Measurements from ENCODE around the gene ZEB1.
A peak's percentile ranks its signal among the peaks of the same experiment; 100 is the strongest.

Gene ZEB1

DNA sequence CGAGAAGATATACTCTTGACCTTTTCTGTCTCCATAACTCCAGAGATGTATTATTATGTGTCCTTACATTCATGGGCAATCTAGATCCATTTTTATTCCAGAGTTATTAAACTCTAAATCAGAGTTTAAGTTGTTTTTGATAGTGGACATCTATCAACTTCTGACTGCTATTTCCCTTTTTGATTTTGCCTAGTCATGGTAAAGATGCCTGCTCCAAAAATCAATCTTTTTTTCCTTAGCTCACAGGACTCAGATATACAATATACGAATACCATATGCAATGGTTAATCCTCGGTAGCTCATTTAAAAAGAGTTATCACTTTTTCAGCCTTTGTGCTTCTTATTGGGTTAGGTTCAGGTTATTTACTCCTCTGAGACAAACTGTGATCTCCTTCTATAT lies 15.8 kb upstream of the ZEB1 start:
- Mint-ChIP-seq H3K4me1 (ENCODE audit: low read depth) (peaks cover 9% of the 10 kb centered on the region), H3K9me3 (no peaks in the 10 kb centered on the region), H3K27ac (no peak overlapping the region), H3K27me3 (no peaks in the 10 kb centered on the region), H3K36me3 (ENCODE audit: low read depth) (no peaks in the 10 kb centered on the region), H3K4me3 (no peak overlapping the region)
- intact Hi-C loops (cut with micrococcal nuclease): no loop called here

DNA sequence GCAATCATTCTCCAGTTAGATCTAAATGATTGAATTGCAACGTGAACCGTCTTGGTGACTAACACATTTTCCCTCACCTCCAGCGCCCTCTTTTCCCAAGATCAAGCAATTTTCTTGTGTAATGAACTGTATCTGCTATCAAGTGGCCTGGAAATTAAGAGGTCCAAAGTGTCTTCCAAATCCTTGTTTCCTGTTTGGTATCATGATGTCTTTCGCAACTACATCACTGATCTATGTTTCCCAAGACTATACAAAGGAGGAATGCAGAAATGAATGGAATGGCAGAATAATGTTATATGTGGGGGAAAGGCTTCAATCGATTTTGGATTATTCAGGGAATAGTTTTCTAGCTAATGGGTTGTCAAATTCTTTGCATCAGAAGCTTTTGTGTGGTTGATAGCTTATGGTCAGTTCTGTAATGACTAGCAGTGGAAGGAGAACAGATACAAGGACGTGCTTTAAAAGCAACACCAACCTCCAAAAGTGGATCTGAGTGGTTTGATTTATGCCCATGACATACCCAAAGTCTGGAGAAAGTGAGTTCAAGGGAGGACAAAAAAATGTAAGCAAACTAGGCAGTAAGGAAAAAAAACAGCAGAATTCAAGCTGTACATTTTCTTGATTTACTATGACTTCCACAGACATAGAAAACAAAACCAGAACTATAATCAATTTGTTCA lies 14.6 kb upstream of the ZEB1 start:
- H3K4me1 Mint-ChIP-seq (ENCODE audit: low read depth): peaks cover 9% of the 10 kb centered on the region
- no peaks in the 10 kb centered on the region for H3K9me3 Mint-ChIP-seq
- H3K27me3 Mint-ChIP-seq: no peaks in the 10 kb centered on the region
- H3K27ac Mint-ChIP-seq: no peak overlapping the region
- no peaks in the 10 kb centered on the region for H3K36me3 Mint-ChIP-seq (ENCODE audit: low read depth)
- intact Hi-C loops (cut with micrococcal nuclease): no loop called here
- H3K4me3 Mint-ChIP-seq: no peak overlapping the region

DNA sequence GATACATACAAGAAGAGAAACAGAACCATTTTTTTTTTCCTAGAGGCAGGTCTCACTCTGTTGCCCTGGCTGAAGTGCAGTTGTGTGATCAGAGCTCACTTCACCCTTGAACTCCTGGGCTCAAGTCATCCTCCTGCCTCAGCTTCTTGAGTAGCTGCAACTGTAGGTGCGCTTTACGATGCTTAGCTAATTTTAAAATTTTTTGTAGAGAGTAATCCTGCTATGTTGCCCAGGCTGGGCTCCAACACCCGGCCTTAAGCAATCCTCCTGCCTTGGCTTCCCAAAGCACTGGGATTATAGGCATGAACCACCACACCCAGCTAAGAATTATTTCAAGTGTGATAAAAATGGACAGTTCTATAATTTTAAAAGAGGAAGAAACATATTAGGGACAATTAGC lies 5.6 kb upstream of the ZEB1 start:
- no peaks in the 10 kb centered on the region for H3K9me3 Mint-ChIP-seq
- intact Hi-C loops (cut with micrococcal nuclease): no loop called here
- H3K36me3 Mint-ChIP-seq (ENCODE audit: low read depth): no peaks in the 10 kb centered on the region
- peaks cover 16% of the 10 kb centered on the region for H3K27me3 Mint-ChIP-seq
- H3K4me1 Mint-ChIP-seq (ENCODE audit: low read depth): peaks cover 6% of the 10 kb centered on the region
- H3K4me3 Mint-ChIP-seq: no peak overlapping the region
- no peak overlapping the region for H3K27ac Mint-ChIP-seq

DNA sequence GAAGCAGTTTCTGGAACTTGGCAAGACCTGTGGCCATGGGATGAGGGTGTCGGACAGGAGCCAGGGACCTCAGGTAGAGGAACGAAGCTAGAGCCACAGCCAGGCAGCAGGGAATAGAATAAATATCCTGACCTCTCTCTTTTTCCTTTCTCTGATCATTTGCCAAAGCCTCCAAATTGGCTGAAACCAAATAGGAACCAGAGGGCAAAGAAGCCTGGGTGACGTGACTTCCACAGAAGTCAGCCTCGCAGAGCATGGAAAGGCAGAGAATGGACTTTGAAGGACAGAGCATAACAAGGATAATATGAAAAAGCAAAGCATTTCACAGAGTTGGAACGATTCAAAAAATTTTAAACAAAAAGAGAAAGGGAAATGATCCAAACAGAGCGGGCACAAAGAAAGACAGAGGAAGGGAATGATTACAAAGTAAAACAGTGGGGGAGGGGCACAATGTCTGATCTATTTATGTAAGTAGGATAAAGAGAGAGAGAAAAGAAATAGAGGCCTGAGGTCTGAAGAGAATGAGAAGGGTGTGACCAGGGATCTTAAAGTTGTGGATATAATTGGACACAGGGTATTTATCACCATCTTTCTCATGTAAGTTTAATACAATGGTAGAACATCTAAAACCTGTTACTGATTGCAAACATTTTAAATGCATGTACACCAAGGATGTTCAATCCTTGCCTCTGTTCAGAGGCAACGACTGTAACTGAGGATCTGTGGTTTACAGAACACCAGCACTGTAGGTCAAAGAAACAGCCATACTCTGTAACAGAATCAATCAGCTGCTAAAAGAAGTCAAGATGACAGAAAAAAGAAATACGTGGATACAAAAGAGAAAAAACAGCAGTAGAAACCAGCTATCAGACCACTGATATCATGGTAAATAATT lies 4.5 kb upstream of the ZEB1 start:
- no peaks in the 10 kb centered on the region for H3K9me3 Mint-ChIP-seq
- H3K27ac Mint-ChIP-seq: no peak overlapping the region
- peaks cover 17% of the 10 kb centered on the region for H3K4me1 Mint-ChIP-seq (ENCODE audit: low read depth)
- no peak overlapping the region for H3K4me3 Mint-ChIP-seq
- no peaks in the 10 kb centered on the region for H3K36me3 Mint-ChIP-seq (ENCODE audit: low read depth)
- intact Hi-C loops (cut with micrococcal nuclease): no loop called here
- peaks cover 27% of the 10 kb centered on the region for H3K27me3 Mint-ChIP-seq

DNA sequence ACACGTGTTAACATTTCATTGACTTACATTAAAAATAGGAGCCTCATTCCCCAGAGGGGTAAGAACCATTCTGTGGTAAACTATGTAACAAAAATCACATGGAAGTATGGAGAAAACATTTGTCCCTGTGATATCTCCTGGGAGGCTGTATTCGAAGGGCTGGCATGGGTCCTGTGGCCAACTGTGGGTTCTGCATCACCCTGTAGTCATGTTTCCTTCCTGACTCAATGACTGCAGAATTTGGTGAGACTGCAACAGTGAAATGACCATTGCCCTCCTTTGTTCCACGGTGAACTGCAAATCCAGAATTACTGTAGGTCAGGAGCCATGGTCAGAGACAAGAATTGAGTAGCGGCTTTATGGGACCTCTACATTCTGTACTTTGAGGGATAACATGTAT lies 3.6 kb upstream of the ZEB1 start:
- no peak overlapping the region for H3K27ac Mint-ChIP-seq
- H3K36me3 Mint-ChIP-seq (ENCODE audit: low read depth): no peaks in the 10 kb centered on the region
- intact Hi-C loops (cut with micrococcal nuclease): no loop called here
- H3K9me3 Mint-ChIP-seq: no peaks in the 10 kb centered on the region
- H3K27me3 Mint-ChIP-seq: peaks cover 33% of the 10 kb centered on the region
- no peak overlapping the region for H3K4me3 Mint-ChIP-seq
- peaks cover 22% of the 10 kb centered on the region for H3K4me1 Mint-ChIP-seq (ENCODE audit: low read depth)

DNA sequence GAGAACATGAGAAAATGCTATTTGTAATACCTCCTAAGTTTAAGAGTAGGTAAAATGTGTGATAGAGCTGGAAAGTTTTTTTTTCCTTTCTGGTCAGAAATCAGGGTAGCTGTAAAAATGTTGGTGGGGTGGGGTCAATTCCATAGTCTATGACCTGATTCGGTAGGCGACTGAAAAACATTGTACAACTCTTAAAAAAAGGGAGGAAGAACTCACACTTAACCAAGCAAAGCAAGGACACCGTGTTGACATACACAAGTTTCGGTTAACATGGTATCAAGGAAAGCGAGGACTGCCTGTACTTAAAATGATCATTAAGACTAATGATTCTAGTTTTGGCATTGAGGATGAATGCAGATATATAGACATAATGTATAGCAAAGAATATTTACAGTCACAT lies 1.8 kb upstream of the ZEB1 start:
- intact Hi-C loops (cut with micrococcal nuclease): no loop called here
- peaks cover 49% of the 10 kb centered on the region for H3K27me3 Mint-ChIP-seq
- H3K36me3 Mint-ChIP-seq (ENCODE audit: low read depth): no peaks in the 10 kb centered on the region
- H3K9me3 Mint-ChIP-seq: no peaks in the 10 kb centered on the region
- H3K4me1 Mint-ChIP-seq (ENCODE audit: low read depth): peaks cover 34% of the 10 kb centered on the region
- no peak overlapping the region for H3K4me3 Mint-ChIP-seq
- H3K27ac Mint-ChIP-seq: no peak overlapping the region

DNA sequence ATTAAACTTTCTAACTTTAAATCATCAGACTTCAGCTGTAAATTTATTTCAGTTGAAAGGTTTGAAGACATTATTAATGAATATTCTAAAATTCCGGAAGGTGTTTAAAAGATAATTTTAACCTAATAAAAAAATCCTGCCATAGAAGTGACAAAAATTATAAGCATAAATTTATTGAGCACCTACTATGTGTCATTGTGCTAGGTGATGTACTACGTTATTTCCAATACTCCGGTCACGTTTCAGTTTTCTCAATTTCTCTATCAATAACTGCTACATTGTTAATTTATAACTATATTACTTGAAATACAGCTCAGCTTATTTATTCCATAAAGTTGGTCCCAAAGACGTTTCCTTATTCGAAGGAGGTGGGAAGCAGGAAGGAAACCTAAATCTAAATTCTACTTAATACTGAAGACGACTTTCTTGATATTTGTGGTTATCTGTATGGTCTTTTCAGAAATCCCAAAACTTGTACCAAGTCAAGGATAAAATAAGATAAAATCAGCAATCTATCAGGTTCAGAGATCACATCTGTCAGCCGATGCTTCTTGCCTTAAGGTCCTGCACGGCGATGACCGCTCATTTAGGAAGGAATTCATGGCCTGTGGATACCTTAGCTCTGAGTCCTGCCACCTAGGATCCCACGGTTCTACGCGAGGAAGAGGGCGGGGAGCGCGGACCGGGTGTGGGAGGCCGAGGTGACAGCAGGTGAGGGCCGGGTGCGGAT lies 1.2 kb upstream of the ZEB1 start:
- peaks cover 34% of the 10 kb centered on the region for H3K4me1 Mint-ChIP-seq (ENCODE audit: low read depth)
- H3K9me3 Mint-ChIP-seq: no peaks in the 10 kb centered on the region
- intact Hi-C loops (cut with micrococcal nuclease): no loop called here
- no peaks in the 10 kb centered on the region for H3K36me3 Mint-ChIP-seq (ENCODE audit: low read depth)
- peak overlapping the region; percentile 38 for H3K27ac Mint-ChIP-seq
- H3K27me3 Mint-ChIP-seq: peaks cover 54% of the 10 kb centered on the region
- H3K4me3 Mint-ChIP-seq: peak overlapping the region; percentile 83

DNA sequence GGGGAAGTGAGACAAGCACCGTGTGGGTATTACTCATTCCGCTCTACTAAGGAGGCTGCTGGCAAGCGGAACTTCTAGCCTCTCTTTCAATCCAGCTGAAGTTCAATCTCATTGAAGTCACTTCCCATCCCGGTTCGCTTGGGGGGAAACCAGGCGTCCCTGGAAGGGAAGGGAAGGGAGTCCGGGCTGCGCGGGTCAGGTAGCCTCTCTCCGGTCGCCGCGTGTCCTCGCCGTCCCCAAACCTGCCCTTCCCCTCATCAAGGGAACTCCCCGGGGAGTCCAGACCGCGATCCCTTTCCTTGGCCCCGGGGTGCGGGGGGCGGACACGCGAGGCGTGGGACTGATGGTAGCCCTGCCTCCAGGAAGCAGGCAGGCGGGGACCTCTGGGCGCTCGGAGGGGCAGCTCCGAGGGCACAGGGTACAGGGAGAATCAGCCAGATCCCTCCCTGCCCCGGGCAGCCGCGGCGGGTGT lies 598 bp upstream of the ZEB1 start:
- Mint-ChIP-seq H3K36me3 (ENCODE audit: low read depth) (no peaks in the 10 kb centered on the region), H3K9me3 (no peaks in the 10 kb centered on the region), H3K27ac (peak overlapping the region; percentile 38), H3K4me1 (ENCODE audit: low read depth) (peaks cover 34% of the 10 kb centered on the region), H3K27me3 (peaks cover 54% of the 10 kb centered on the region), H3K4me3 (peak overlapping the region; percentile 83)
- intact Hi-C loops (cut with micrococcal nuclease): no loop called here

DNA sequence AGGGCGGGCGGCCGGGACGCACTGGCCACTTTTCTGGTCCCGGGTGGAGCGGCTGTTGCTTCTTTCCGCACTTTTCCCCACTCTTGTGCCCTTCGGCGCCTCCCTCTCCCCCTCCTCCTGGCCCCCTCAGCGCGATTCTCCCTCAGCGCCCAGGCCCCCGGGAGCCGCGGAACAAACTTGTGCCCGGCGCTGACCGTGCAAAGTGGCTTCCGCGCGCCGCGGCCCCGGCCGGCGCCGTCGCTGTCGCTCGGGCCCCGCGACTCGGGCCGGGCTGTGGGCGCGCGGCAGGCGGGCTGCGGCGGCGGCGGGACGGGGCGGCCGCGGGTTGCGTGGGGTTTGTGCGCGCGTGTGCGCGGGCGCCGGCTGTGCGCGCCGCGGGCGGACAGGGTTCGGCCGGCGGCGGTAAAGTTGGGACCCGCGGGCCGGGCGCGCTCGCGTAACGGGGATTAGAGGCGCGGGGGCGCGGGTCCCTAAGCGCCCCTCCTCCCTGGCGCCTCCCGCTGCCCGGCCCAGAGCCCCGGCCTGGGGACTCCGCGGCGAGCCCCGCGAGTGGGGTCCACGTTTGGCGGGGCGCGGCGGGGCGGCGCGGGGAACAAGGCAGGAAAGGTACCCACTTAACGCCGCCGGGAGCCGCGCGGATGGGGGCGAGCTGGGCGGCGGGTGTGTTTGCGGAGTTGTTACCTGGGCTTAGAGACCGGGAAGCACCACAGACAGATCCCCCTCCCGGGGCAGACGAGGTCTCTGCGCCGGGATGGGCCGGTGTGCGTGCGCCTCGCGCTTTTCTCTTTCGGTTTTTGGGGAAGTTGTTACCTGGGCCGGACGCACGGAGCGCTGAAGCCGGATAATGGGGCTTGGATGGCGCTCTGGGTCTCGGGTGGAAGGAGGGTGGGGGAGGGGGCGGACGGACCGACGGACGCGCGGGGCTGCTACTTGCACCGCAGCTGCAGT lies 860 bp downstream of the ZEB1 start:
- Mint-ChIP-seq H3K27me3 (peaks cover 49% of the 10 kb centered on the region), H3K4me3 (peak overlapping the region; percentile 83), H3K27ac (peak overlapping the region; percentile 38), H3K9me3 (no peaks in the 10 kb centered on the region), H3K4me1 (ENCODE audit: low read depth) (peaks cover 34% of the 10 kb centered on the region), H3K36me3 (ENCODE audit: low read depth) (no peaks in the 10 kb centered on the region)
- intact Hi-C loops (cut with micrococcal nuclease): no loop called here

DNA sequence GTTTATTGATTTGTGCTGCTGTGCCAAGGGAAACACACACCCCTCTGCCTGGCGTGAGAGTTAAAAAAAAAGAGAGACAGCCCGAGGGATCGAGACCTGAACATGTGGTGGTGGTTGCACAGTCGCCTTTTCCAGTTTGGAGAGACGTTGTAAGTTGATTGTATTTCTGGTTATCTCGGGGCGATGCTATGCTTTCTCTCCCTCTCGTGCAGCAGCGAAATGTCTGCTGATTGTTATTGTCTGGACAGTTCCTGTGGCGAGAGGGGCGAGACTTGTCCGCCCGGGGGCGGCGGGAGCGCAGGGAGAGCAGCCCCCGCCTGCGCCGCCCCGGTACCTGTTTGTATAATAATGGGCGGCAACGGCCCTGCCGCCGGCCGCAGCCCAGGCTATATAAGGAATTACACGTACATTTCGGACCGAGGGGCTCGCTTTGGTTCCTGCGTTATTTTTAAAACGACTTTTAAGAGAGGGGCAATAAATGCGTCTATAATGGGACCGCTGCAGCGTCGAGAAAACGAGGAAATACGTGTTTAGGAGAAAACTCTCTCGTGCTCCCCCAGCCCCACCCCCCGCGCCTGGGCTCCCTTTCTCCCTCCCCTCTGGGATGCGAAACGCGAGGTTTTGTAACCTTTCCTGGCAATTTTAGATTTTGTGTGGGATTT lies 1.7 kb downstream of the ZEB1 start:
- intact Hi-C loops (cut with micrococcal nuclease): no loop called here
- no peaks in the 10 kb centered on the region for H3K9me3 Mint-ChIP-seq
- peak overlapping the region; percentile 83 for H3K4me3 Mint-ChIP-seq
- peaks cover 34% of the 10 kb centered on the region for H3K4me1 Mint-ChIP-seq (ENCODE audit: low read depth)
- no peak overlapping the region for H3K27ac Mint-ChIP-seq
- peaks cover 49% of the 10 kb centered on the region for H3K27me3 Mint-ChIP-seq
- H3K36me3 Mint-ChIP-seq (ENCODE audit: low read depth): no peaks in the 10 kb centered on the region

DNA sequence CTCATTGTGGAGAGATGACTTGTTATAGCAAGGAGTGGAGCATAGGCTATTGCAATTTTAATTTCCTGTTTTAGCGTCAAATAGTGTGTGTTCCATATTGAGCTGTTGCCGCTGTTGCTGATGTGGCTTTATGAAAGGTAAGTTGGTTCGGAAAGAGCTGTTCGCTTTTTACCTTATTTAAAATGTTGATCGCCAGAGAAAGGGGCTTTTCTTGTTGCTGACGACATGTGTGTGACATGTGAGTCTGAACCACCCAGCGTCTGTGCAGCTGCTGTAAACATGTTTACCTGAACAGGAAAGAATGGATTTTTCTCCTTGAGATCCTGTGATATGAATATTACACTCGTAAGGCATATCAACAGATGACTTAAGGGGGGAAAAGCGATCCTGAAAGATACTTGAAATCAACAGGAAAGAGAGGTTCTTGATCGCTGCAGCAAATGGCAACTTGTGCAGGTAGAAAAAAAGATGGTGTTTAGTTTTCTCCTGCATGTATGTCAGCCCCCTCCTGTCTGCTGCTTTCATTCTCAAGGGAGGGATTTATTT lies 2.5 kb downstream of the ZEB1 start:
- Mint-ChIP-seq H3K27ac (no peak overlapping the region), H3K4me3 (no peak overlapping the region), H3K36me3 (ENCODE audit: low read depth) (no peaks in the 10 kb centered on the region), H3K4me1 (ENCODE audit: low read depth) (peaks cover 34% of the 10 kb centered on the region), H3K9me3 (no peaks in the 10 kb centered on the region), H3K27me3 (peaks cover 49% of the 10 kb centered on the region)
- intact Hi-C loops (cut with micrococcal nuclease): no loop called here

DNA sequence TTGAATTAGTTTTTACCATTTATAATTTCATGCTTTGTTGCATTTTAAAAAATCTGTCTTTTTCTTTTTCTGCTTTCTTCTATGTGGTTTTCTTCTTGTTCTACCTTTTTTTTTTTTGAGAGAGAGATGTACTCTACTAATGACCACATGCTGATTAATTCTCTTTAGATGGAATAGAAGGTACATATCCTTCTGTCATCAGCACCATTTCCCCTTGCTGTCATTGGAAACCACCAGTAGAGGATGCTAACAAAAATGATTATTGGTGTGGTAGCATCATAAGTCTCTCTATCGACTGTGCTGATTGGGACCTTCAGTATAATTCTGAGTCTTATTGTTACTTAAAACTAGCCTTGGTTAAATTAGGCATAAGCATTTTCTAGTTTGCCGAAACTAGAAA lies 3.6 kb downstream of the ZEB1 start:
- Mint-ChIP-seq H3K9me3 (no peaks in the 10 kb centered on the region), H3K4me3 (no peak overlapping the region), H3K36me3 (ENCODE audit: low read depth) (no peaks in the 10 kb centered on the region), H3K27ac (no peak overlapping the region), H3K4me1 (ENCODE audit: low read depth) (peaks cover 34% of the 10 kb centered on the region), H3K27me3 (peaks cover 43% of the 10 kb centered on the region)
- intact Hi-C loops (cut with micrococcal nuclease): no loop called here

DNA sequence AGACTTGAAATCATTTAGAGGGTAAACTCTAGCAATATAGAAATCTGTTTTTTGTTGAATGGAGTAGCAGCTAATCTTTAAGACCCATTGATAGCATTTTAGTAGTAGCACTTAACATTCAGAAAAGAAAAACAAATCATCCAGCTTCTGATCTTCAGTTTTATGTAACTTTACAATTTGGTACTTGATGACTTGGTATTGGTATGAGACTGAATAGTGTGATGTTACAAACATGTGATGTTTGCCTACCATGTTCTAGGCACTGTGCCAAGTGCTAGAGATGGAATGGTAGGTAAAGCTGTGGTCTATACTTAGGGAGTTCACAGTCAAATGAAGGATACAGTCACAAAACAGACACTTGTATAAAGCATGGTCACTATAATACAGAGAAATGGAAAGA lies 21.3 kb downstream of the ZEB1 start:
- Mint-ChIP-seq H3K9me3 (no peaks in the 10 kb centered on the region), H3K27ac (no peak overlapping the region), H3K27me3 (no peaks in the 10 kb centered on the region), H3K4me1 (ENCODE audit: low read depth) (no peaks in the 10 kb centered on the region), H3K36me3 (ENCODE audit: low read depth) (no peaks in the 10 kb centered on the region), H3K4me3 (no peak overlapping the region)
- intact Hi-C loops (cut with micrococcal nuclease): no loop called here
